T1000 (cell line): ENCODE results near the gene TPCN1.

ENCODE experiments used
- DNase-seq: peaks from one replicate; lab custom pipeline; 2025; ENCODE audit warnings: mixed read lengths; lab: John Stamatoyannopoulos, UW

The TPCN1 gene

DNA sequence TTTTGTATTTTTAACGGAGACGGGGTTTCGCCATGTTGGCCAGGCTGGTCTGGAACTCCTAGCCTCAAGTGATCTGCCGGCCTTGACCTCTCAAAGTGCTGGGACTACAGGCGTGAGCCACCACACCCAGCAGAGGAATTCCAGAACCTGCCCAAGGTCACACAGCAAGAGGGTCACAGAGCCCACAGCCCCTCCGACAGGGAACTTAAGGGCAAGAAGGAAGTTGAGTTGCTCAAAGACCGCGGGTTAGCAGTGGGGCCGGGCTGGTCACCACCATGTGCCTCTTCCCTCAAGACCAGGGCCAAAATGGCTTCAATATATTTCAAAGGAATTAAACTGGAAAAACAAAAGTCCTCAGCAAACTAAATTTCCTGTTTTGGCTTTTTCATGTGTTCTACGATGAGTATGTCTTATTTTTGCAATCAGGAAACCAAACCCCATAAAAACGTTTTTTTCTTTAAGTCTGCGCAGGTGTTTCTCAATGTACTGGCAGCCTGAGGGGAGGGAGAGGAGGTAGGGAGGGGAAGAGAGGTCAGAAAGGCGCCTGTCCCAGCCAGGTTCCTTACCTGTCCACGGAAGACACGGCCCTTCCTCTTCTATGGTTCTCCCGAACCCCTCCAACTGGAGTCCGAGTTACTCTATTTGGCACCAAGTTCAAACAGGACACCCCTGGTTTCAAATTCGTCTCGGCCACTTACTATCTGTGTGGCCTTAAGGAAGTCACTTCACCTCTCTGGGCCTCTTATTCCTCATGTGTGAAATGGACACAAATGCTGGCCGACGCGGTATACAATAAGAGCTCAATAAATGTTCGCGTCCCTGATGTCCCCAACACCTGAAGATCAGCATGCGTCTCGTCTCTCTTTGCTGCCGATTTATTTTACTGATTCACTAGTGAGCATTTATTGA, 112.9 kb downstream of the TPCN1 start:
- no peak for DNase-seq

GRCh38 chr12:113334786-113335539, 113.7 kb downstream of the TPCN1 start, which contains the start of gene SLC8B1:
Gene SLC8B1, minus strand, starts transcription at chr12:113335109. Its CDS starts 2,231 bp downstream, at chr12:113332878.
- peak; percentile 71 for DNase-seq

DNA sequence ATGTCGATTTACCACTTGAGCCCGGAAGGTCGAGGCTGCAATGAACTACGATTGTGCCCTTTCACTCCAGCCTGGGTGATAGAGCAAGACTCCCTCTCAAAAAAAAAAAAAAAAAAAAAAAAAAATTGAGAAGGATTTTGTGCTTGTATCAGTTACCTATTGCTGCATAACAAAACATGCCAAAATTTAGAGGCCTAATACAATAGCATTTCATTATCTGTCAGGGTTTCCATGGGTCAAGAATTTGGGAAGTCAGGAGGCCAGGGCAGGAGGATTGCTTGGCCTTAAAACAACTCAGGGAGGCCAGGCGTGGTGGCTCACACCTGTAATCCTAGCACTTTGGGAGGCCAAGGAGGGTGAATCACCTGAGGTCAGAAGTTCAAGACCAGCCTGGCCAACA, 118.3 kb downstream of the TPCN1 start:
- DNase-seq, result no peak

DNA sequence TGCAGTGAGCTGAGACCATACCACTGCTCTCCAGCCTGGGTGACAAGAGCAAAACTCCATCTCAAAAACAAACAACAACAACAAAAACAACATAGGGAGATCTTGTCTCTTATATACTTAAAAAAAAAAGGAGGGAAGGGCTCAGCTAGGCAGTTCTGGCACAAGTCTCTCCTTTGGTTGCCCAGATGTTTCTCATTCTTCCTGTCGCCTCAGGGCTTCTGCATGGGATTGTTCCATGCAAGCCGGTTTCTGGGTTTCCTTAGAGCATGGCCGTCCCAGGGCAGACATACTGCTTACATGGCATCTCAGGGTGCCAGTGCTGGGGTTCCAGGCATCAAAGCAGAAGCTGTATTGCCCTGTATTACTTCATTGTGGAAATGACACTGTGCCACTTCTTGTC, 118.8 kb downstream of the TPCN1 start:
- DNase-seq, result no peak

DNA sequence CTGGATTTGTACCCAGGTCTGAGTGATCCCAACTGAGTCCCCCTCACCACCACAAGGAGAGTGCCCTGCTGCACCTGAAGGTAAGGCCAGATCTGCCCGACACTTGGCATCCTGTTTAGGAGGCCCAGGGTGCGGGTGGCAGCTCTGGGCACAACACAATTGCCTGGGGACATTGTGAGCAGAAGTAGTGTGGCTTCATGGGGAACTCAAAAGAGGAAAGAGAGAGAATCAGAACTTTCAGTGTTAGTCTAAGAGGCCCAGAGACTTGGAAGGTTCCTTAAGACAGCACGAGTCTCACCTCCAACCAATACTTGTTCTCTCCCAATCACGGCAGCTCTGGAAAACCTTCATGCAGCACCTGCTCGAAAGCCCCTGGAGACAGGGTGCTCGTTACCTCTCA, 120.3 kb downstream of the TPCN1 start:
- DNase-seq, result no peak

DNA sequence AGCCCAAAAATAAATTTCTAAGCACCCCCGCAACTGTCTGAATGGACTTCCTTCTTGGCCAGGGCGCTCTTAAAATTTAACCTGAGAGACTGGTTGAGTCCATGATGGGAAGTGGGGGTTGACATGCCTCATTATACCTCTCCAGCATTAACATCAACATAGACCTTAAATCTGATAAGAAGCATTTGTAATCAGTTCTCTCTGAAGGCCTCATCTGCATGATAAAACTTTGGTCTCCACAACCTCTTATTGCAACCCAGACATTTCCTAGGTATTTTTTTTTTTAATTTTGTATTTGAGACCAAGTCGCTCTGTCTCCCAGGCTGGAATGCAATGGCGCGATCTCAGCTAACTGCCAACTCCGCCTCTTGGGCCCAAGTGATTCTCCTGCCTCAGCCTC, 124.1 kb downstream of the TPCN1 start:
- no peak for DNase-seq

GRCh38 chr12:113346353-113346752, 125.1 kb downstream of the TPCN1 start:
- DNase-seq, result no peak

DNA sequence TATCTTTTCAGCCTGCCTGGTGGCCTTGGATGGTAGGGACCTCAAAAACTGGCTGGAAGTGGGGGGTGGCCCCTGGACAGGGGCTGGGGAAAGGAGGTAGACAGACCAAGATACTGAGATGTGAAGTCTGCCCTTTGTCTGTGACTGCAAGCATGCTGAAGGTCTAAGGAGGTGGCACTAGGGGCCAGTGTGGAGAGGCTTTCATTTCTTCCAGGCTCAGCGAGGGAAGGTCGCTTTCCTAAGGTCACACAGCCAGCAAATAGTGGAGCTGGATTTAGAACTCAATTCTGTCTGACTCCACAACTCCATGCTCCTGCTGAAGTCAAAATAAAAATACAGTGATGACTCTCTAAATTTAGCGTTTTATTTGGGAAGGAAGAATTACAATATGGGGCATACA, 125.8 kb downstream of the TPCN1 start:
- DNase-seq, result no peak

DNA sequence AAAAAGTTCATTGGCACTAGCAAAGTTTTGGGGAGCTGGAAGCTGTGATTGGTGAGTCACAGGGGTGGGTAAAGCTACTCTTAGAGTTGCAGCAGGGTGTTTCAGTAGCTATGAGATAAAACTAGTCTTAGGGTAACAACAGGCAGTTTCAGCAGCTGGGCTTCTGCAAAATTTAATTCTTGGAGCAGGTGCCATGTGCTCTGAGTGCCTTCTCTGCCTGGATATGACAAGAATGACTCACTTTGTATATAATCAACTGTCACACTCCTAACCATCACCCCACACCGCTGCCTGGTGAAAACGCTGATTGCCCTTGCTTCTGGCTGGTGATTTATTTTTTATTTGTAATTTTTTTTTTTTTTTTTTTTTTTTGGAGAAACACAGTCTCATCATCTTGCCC, 126.6 kb downstream of the TPCN1 start:
- no peak for DNase-seq
